ENCODE measurements around the gene ANKDD1B.
"Not testable (repeated sequence)": the region's sequence is repeated elsewhere in the genome, so short reads cannot be mapped to it uniquely, and the experiment has no call there.

The ANKDD1B gene

DNA sequence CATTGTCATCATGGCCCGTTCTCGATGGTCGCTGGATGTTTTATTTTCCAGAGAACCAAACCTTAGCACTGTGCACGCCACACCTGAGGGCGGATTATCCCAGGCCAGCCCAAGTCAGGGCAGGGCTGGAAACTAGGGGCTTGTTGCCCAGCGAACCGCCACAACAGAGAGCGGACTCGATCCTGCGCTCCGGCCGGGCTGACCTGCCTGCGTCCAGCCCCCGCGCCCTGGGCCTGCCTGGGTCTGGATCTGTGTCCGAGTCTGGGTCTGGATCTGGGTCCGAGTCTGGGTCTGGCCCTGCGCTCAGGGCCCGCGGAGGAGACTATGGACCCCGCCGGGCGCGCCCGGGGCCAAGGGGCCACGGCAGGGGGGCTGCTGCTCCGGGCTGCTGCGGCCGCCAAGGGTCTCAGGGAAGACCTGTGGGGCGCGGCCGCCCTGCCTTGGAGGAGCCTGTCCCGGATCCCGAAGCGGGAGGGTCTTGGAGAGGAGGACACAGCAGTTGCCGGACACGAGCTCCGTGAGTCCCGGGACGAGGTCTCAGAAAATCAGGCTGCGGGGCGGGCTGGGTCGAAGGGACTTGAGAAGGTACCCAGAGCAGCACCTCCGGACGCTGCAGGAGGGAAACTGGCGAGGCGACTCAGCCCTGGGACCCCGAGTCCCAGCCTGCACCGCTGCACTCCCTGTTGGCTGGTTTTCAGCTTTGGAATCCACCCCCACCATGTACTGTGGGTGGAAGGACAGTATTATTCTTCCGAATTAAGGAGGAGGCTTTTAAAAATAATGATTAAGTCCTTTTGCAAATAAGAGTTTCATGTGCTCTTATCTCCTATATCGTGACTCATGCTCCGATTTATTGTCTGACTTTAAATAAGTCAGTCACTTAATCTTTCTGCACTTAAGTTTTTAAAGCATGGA lies at the start of gene ANKDD1B:
ANKDD1B (plus strand) TSS at position 143 of the 915 bp plus-strand sequence; CDS start at position 325, 182 bp downstream.
- DNase-seq, result no peak

GRCh38 chr5:75565991-75566709 lies 45.1 kb upstream of the ANKDD1B start:
- DNase-seq, result not testable (repeated sequence)

DNA sequence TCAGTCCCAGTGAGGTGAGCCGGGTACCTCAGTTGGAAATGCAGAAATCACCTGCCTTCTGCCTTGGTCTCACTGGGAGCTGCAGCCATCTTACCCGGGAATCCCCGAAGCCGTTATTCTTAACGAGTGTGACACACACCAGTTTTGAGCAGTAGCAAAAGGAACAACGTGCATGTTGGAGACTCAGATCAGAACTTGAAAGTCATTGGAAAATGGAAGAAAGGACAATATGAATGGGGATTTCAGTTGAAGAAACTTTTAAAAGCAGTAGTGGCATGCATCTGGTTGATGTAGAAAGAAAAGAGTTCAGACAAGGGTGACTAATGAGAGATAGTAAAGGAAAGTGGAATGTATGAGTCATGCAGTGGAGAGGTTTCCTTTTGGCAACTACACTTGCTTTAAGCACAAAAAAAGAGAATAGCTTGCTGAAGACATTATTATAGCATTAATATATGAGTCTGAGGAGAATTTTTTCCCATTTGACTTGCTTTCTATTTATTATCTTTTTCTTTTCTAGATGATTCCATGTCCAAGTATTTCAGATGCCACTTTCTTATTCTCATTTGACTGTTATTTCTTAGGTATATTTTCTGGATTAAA lies 44.4 kb upstream of the ANKDD1B start:
- no peak for DNase-seq

DNA sequence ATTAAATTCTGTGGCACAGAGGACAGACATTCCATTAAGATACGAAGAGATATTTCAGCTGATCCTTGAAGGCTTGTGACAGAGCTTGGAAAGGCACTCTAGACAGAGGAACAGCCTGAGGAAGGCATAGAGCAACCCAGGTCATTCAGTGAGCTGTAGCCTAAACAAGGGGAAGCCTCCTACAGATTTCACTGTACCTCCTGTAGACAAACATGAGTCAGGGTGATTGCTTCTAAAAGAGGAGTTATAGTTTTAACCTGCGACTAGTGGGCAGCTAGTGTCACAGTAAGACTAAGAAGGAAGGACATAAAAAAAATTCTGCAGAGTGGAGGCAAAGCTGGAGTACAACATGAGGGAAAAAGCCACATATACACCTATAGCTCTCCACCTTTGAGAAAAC lies 43.5 kb upstream of the ANKDD1B start:
- no peak for DNase-seq

GRCh38 chr5:75568202-75568601 lies 43.1 kb upstream of the ANKDD1B start:
- DNase-seq, result no peak

- no peak for DNase-seq
Measured at GRCh38 chr5:75571547-75571946, 39.7 kb upstream of the ANKDD1B start.

DNA sequence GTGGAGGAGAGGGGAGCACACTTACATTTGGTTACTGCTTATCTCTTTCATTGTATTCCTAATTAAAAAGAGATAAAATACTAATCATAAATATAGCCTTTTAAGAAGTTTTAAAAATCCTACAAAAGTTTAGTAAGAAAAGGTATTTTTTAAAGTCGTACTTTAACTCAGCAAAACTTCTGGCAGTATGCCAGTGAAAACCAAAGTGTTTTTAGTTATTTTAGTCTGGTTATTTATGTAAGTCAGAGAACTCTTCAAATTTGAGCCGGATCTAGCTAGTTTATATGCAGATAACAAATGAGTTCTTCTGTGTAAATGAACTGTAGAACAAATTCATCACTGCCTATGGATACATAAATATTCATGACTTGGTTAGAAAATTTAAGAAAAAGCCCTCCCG lies 36.5 kb upstream of the ANKDD1B start:
- no peak for DNase-seq

- DNase-seq, result not testable (repeated sequence)
Measured at GRCh38 chr5:75578280-75578679, 33.0 kb upstream of the ANKDD1B start.

- no peak for DNase-seq
Measured at GRCh38 chr5:75584641-75585040, 26.6 kb upstream of the ANKDD1B start.

- no peak for DNase-seq
Measured at GRCh38 chr5:75588666-75589065, 22.6 kb upstream of the ANKDD1B start.

GRCh38 chr5:75600535-75600934 lies 10.7 kb upstream of the ANKDD1B start:
- DNase-seq, result no peak

GRCh38 chr5:75601567-75601966 lies 9.7 kb upstream of the ANKDD1B start:
- no peak for DNase-seq

- DNase-seq, result no peak
Measured at GRCh38 chr5:75601996-75602395, 9.3 kb upstream of the ANKDD1B start.

GRCh38 chr5:75603371-75603770 lies 7.9 kb upstream of the ANKDD1B start:
- no peak for DNase-seq

GRCh38 chr5:75603821-75604220 lies 7.4 kb upstream of the ANKDD1B start:
- DNase-seq, result no peak

DNA sequence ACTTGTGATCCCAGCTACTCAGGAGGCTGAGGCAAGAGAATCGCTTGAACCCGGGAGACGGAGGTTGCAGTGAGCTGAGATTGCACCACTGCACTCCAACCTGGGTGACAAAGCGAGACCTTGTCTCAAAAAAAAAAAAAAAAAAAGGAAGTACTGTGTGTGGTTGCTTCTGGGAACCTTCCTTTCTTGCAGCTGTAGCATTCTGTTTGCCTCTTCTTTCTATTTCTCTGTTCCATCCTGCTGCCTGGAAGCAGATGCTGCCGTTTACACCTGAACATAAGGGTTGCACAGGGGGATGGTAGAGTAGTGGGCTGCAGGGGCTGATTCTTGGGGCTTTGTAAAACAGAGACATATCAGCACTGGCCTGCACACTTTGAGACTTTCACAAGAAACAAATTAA lies 3.9 kb upstream of the ANKDD1B start:
- not testable (repeated sequence) for DNase-seq

DNA sequence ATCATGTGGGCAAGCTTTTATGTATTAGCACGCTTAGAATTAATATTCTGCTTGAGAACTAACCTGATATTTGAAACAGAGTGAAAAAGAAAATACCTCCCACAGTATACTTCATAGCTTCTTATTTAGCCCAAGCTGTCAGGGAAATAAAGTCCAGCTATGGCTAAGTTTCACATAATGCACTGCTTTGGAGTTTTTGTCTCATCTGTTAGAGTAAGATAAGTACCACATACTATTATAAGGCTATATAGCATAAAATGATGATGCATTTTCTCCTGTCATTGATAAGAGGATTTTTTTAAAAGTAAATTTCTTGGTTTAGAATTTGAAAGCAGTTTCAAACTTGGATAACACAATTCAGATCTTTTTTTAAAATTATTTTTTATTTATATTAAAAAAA lies 2.4 kb upstream of the ANKDD1B start:
- DNase-seq, result no peak

DNA sequence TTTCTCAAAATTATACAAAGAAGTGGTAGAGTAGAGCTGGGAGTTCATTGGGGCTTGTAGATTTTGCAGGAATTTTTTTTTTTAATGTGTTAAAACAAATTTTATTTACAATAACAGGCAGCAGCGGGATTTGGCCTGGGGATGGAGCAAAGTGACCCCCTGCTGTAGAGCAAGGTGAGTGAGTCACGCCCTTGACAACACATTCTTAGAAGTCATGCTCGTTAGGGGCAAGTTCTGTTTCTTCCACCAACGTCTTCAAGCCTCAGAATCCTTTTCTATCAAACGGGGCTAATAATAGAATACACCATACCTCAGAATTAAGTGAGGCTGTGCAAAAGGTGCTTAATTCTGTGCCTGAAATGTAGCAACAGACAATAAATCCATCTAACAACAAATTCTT lies 1.1 kb upstream of the ANKDD1B start:
- DNase-seq, result no peak

DNA sequence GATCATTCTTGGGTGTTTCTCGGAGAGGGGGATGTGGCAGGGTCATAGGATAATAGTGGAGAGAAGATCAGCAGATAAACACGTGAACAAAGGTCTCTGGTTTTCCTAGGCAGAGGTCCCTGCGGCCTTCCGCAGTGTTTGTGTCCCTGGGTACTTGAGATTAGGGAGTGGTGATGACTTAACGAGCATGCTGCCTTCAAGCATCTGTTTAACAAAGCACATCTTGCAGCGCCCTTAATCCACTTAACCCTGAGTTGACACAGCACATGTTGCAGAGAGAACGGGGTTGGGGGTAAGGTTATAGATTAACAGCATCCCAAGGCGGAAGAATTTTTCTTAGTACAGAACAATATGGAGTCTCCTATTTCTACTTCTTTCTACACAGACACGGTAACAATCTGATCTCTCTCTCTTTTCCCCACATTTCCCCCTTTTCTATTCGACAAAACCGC lies 368 bp upstream of the ANKDD1B start:
- DNase-seq, result not testable (repeated sequence)

DNA sequence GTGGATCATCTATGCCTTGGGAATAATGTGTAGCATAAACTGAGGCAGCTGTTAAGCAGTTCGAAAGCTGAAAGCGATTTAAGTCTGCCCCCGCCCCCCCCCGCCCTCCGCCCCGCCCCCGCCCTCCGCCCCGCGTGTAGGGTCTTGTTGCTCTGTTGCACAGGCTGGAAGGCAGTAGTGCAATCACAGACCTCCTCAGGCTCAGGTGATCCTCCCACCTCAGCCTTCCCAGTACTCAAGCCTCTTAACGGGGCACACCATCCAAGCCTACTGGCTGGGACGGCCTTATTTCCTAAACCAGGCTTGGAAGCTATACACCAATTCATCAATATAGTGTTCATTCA lies 945 bp downstream of the ANKDD1B start:
- DNase-seq, result no peak

- no peak for DNase-seq
Measured at GRCh38 chr5:75612901-75613300, 1.6 kb downstream of the ANKDD1B start.

GRCh38 chr5:75614176-75614575 lies 2.9 kb downstream of the ANKDD1B start:
- DNase-seq, result no peak

- no peak for DNase-seq
Measured at GRCh38 chr5:75616371-75616881, 5.2 kb downstream of the ANKDD1B start.
